NT2/D1 (cell line): Measurements from ENCODE around the gene QTRT2.

Experiments
- SUZ12 ChIP-seq: IDR thresholded peaks from 2 replicates; pipeline ENCODE4 v1.6.1; 2011; ENCODE audit not compliant: insufficient read length, insufficient read depth; ENCODE audit errors: extremely low read depth
- YY1 ChIP-seq: IDR thresholded peaks from 2 replicates; pipeline ENCODE4 v1.6.1; 2011; ENCODE audit not compliant: insufficient read length, insufficient read depth
- ZNF274 ChIP-seq: IDR thresholded peaks from 2 replicates; pipeline ENCODE4 v1.6.1; 2011; ENCODE audit warnings: mild to moderate bottlenecking, low read depth, low read length

DNA sequence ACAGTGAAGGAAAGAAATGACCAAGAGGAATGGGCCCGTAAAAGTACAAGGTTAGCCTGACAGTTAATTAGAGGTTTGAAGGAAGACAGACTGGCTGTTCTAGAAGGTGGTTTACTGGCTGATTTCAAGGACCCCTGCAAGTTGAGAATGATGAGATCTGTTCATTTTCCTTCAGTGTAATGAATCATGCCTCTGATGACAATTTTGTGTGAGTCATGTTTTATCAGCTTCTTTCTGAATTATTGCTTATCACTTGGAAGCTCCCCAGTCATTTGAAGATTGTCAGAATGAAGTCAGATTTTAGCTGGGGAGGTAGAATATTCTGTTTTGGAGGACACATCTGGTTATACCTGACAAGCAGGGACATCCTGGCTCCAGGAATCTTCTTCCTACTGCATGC, 71.7 kb downstream of the QTRT2 start:
- TF ChIP-seq SUZ12, result no peak
- TF ChIP-seq YY1, result no peak
- no peak for TF ChIP-seq ZNF274
